Measurements from ENCODE around the gene EFCAB12.

DNA sequence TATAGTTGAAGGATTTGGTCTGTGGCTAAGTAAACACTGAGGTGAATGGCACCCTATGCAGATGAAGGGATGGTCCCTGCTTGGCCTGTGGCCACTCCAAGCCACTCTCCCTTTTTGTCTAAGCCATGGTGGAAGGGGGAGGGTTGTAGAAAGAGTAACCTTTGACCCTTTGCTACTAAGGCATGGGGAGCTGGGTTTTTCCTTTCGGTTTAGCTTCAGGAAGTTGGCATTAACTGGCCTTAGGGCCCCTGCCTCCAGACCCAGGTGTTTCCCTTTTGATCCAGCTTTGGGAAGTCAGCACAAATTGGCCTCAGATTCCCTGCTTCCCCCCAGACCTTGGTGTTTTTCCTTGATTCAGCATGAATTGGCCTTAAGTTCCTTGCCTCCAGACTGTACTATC is 49.5 kb downstream of the EFCAB12 start:
- TF ChIP-seq, protein P1, sequence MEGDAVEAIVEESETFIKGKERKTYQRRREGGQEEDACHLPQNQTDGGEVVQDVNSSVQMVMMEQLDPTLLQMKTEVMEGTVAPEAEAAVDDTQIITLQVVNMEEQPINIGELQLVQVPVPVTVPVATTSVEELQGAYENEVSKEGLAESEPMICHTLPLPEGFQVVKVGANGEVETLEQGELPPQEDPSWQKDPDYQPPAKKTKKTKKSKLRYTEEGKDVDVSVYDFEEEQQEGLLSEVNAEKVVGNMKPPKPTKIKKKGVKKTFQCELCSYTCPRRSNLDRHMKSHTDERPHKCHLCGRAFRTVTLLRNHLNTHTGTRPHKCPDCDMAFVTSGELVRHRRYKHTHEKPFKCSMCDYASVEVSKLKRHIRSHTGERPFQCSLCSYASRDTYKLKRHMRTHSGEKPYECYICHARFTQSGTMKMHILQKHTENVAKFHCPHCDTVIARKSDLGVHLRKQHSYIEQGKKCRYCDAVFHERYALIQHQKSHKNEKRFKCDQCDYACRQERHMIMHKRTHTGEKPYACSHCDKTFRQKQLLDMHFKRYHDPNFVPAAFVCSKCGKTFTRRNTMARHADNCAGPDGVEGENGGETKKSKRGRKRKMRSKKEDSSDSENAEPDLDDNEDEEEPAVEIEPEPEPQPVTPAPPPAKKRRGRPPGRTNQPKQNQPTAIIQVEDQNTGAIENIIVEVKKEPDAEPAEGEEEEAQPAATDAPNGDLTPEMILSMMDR (IDR thresholded peaks at IDR 0.05; ENCODE audit: extremely low read depth in 1 of 2, insufficient read depth in 1 of 2, low read depth in 1 of 2, low read length in 2 of 2), result no peak
- TF ChIP-seq JUN (IDR thresholded peaks at IDR 0.05; ENCODE audit: borderline replicate concordance, insufficient read depth, insufficient read length, low read depth), result no peak
- TF ChIP-seq EZH2 (IDR thresholded peaks at IDR 0.05; ENCODE audit: borderline replicate concordance, low read depth, low read length, severe bottlenecking), result no peak
- TF ChIP-seq POLR2A (IDR thresholded peaks at IDR 0.05; ENCODE audit: low read depth, low read length), result no peak
- no peak for TF ChIP-seq FOS (IDR thresholded peaks at IDR 0.05; ENCODE audit: borderline replicate concordance, insufficient read depth, low read length)

All from endothelial cell of umbilical vein (primary cell).